A549 (cell line): Measurements from ENCODE around the gene GNAI2. TPM values are rescaled to one million over a fixed set of nuclear protein-coding genes. Genes with fewer than 3 reads are reported as not detected.

ENCODE experiments used
- ATAC-seq, 2 experiments: fragments of 200-7000 bp in 1 of 2; fragments of >200 bp in 1 of 2; cut with Nextera tagmentation in 1 of 2; cut with Tn5 transposase in 1 of 2; 3 replicates each; pipeline versions ENCODE4 v1.8.0 to v1.9.1; 2018 to 2020; ENCODE audit warnings: mild to moderate bottlenecking in 1 of 2, moderate library complexity in 1 of 2
- CTCF ChIA-PET: fragments of 300-600 bp; sonication (Branson Sonifier 250); formaldehyde crosslinking; extraction: SDS; loops from one replicate; lab custom pipeline; 2021; ENCODE audit warnings: antibody characterized with exemption, inconsistent platforms; lab: Yijun Ruan, JAX
- POLR2A ChIA-PET: fragments of 350-600 bp; formaldehyde crosslinking; extraction: SDS; loops from one replicate; lab custom pipeline; 2021; ENCODE audit warnings: antibody characterized with exemption, inconsistent platforms; lab: Yijun Ruan, JAX
- DNase-seq, 2 experiments: peaks; one replicate each; pipeline versions ENCODE4 v3.0.0 to v3.0.0-alpha.2; 2011 to 2016; ENCODE audit warnings: low read depth in 1 of 2, low spot score in 1 of 2
- FAIRE-seq: peaks from 2 replicates; lab custom pipeline; 2011; peaks lifted over from hg19 to GRCh38; lab: Jason Lieb, UNC
- H3K27ac ChIP-seq, 2 experiments: fragments of >200 bp; sonication (Bioruptor Twin); formaldehyde crosslinking; 3 replicates each; pipeline ENCODE4 v1.5.1; 2016 to 2017
- H3K4me1 ChIP-seq: fragments of >200 bp; sonication (Bioruptor Twin); formaldehyde crosslinking; 3 replicates; pipeline ENCODE4 v1.6.1; 2016
- H3K4me2 ChIP-seq: fragments of >200 bp; sonication (Bioruptor Twin); formaldehyde crosslinking; 3 replicates; pipeline ENCODE4 v1.6.1; 2016
- H3K4me3 ChIP-seq: fragments of >200 bp; sonication (Bioruptor Twin); formaldehyde crosslinking; 3 replicates; pipeline ENCODE4 v1.5.1; 2016
- H3K9me3 ChIP-seq: fragments of >200 bp; sonication (Bioruptor Twin); formaldehyde crosslinking; 3 replicates; pipeline ENCODE4 v1.6.1; 2016
- CBX8 ChIP-seq: fragments of 200-600 bp; sonication (generic); IDR thresholded peaks from 2 replicates; pipeline ENCODE4 v1.6.1; 2016
- CEBPB ChIP-seq, 2 experiments: fragments of >200 bp in 1 of 2; sonication (Bioruptor Twin) in 1 of 2; formaldehyde crosslinking in 1 of 2; IDR thresholded peaks; 2 replicates each; pipeline ENCODE4 v1.6.1; 2012 to 2016
- CHD4 ChIP-seq: fragments of 200-600 bp; sonication (generic); IDR thresholded peaks from 2 replicates; pipeline ENCODE4 v1.6.1; 2016; ENCODE audit warnings: antibody characterized with exemption, mild to moderate bottlenecking, borderline replicate concordance
- EHMT2 ChIP-seq: fragments of 200-600 bp; sonication (generic); IDR thresholded peaks from 2 replicates; pipeline ENCODE4 v1.6.1; 2016; ENCODE audit warnings: antibody characterized with exemption, low read depth, mild to moderate bottlenecking, moderate library complexity
- HDAC2 ChIP-seq: fragments of 200-600 bp; sonication (generic); IDR thresholded peaks from 2 replicates; pipeline ENCODE4 v1.6.1; 2016
- HOXA7 ChIP-seq: fragments of 250-450 bp; sonication (Bioruptor Pico); IDR thresholded peaks from 2 replicates; pipeline ENCODE4 v1.5.0; 2020; ENCODE audit warnings: mild to moderate bottlenecking, moderate library complexity
- HOXB13 ChIP-seq: fragments of 250-450 bp; sonication (Bioruptor Pico); IDR thresholded peaks from 2 replicates; pipeline ENCODE4 v1.5.0; 2020; ENCODE audit warnings: low read depth, mild to moderate bottlenecking, moderate library complexity
- JUNB ChIP-seq: fragments of >200 bp; sonication (Bioruptor Twin); formaldehyde crosslinking; IDR thresholded peaks from 2 replicates; pipeline ENCODE4 v1.6.1; 2016
- KDM5A ChIP-seq: fragments of 200-600 bp; sonication (generic); IDR thresholded peaks from 2 replicates; pipeline ENCODE4 v1.6.1; 2016; ENCODE audit warnings: antibody characterized with exemption, mild to moderate bottlenecking
- PHF8 ChIP-seq: fragments of 200-600 bp; sonication (generic); IDR thresholded peaks from 2 replicates; pipeline ENCODE4 v1.6.1; 2016; ENCODE audit warnings: low read depth, mild to moderate bottlenecking, antibody characterized with exemption, moderate library complexity, borderline replicate concordance
- RCOR1 ChIP-seq: fragments of 150-350 bp; IDR thresholded peaks from 2 replicates; pipeline ENCODE4 v1.6.1; 2014; ENCODE audit warnings: antibody characterized with exemption, low read length, low read depth
- ZFP36 ChIP-seq: fragments of 450-650 bp; IDR thresholded peaks from 2 replicates; pipeline ENCODE4 v1.6.1; 2014; ENCODE audit warnings: borderline replicate concordance; ENCODE audit not compliant: partially characterized antibody
- ZNF302 ChIP-seq: fragments of 250-450 bp; sonication (Bioruptor Pico); IDR thresholded peaks from 2 replicates; pipeline ENCODE4 v1.9.0; 2021; ENCODE audit warnings: inconsistent platforms, mild to moderate bottlenecking, moderate library complexity
- WGBS: methylation state at CpG from one replicate; pipeline ENCODE4 v1.1.6; 2017; ENCODE audit errors: missing lambda C conversion rate; 5-methylcytosine and 5-hydroxymethylcytosine counted together
- polyA plus RNA-seq, 4 experiments: library from polyadenylated mRNA; depleted of rRNA in 3 of 4; stranded (reverse); fragments of >200 nt; fragmentation: RNase III in 1 of 4; extraction: RNeasy Plus Mini Kit Qiagen cat#74134 plus additional on column Dnase treatment in 1 of 4; gene quantifications; 2 replicates in 3 of 4; 3 replicates in 1 of 4; pipeline ENCODE4 v1.2.3, GENCODE V29; 2011 to 2017
- TF ChIP-seq, protein P1 (sequence below): IDR thresholded peaks from 2 replicates; pipeline ENCODE4 v1.6.1; 2012
- TF ChIP-seq, protein P2 (sequence below): fragments of 250-450 bp; sonication (Bioruptor Pico); IDR thresholded peaks from 2 replicates; pipeline ENCODE4 v1.5.0; 2021; ENCODE audit warnings: mild to moderate bottlenecking, moderate library complexity, borderline replicate concordance
- TF ChIP-seq, protein P3 (sequence below): IDR thresholded peaks from 2 replicates; pipeline ENCODE4 v1.6.1; 2012; ENCODE audit warnings: low read depth, borderline replicate concordance

GNAI2 gene
- polyA plus RNA-seq, 2 of the 4 experiments (the other 2 are of a cell fraction): 47.4 to 67.8 TPM

DNA sequence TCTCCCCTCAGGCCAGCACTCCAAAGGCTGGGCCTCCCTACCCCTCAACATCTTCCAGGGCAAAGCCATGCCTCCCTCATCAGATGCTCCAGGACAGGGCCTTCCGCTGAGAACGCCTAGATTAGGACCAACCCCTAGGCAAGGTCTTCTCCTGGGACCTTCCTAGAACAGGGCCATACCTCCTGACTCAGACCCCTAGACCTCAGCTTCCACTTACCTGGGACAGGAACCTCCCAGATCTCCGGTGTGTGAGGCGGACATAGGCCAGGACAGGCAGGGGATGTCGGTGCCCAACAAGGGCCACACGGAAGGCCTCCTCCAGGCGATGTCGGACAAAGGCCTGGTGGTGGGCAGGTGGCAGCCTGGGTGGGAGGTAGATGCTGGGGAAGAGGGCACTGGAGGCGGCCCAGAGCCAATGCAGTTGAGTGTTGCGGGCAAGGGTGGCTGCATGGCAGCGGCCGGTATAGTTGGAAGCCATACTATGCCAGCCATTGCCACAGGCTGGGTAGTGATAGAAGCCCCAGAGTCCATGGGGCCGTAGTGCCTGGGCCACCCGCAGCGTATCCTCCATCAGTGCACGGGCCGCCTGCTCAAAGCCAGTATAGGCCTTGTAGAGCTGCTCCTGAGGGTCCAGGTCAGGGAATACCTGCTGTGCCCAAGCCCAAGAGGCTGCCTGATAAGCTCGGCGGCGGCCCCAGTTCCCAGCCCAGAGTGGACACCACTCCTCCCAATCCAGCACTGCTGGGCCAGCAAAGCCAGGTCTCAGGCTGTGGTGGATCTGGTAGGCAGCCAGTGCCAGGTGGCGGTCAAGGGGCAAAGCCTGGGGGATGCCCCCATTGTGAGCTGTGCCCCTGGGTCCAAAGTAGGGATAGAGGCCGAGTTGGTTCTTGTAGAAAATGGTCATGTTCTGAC lies 58.7 kb downstream of the GNAI2 start:
- 88% methylated on average over 13 of the region's 22 CpGs for WGBS
- DNase-seq (no peak), ATAC-seq (no peak), FAIRE-seq (no peak)
- Histone ChIP-seq H3K4me2 (no peak overlapping the region), H3K4me1 (peaks cover 21% of the 10 kb centered on the region; the same call in 2 of the 3 replicates), H3K4me3 (no peak overlapping the region), H3K9me3 (no peaks in the 10 kb centered on the region), H3K27ac (no peak overlapping the region)
- POLR2A ChIA-PET: no interaction called here
- TF ChIP-seq CEBPB (IDR thresholded peaks at IDR 0.05) (no peak), PHF8 (no peak), ZFP36 (no peak), ZNF302 (no peak)
- TF ChIP-seq, protein P1, sequence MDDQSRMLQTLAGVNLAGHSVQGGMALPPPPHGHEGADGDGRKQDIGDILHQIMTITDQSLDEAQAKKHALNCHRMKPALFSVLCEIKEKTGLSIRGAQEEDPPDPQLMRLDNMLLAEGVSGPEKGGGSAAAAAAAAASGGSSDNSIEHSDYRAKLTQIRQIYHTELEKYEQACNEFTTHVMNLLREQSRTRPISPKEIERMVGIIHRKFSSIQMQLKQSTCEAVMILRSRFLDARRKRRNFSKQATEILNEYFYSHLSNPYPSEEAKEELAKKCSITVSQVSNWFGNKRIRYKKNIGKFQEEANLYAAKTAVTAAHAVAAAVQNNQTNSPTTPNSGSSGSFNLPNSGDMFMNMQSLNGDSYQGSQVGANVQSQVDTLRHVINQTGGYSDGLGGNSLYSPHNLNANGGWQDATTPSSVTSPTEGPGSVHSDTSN: no peak
- TF ChIP-seq, all 56 proteins: peak for 0
- CTCF ChIA-PET: interaction anchor here (0.6 to 1.5 kb wide), 5 partner anchors 15 to 48 kb away, joined by 3 to 5 read pairs (median 4); no protein-coding TSS in a partner anchor

DNA sequence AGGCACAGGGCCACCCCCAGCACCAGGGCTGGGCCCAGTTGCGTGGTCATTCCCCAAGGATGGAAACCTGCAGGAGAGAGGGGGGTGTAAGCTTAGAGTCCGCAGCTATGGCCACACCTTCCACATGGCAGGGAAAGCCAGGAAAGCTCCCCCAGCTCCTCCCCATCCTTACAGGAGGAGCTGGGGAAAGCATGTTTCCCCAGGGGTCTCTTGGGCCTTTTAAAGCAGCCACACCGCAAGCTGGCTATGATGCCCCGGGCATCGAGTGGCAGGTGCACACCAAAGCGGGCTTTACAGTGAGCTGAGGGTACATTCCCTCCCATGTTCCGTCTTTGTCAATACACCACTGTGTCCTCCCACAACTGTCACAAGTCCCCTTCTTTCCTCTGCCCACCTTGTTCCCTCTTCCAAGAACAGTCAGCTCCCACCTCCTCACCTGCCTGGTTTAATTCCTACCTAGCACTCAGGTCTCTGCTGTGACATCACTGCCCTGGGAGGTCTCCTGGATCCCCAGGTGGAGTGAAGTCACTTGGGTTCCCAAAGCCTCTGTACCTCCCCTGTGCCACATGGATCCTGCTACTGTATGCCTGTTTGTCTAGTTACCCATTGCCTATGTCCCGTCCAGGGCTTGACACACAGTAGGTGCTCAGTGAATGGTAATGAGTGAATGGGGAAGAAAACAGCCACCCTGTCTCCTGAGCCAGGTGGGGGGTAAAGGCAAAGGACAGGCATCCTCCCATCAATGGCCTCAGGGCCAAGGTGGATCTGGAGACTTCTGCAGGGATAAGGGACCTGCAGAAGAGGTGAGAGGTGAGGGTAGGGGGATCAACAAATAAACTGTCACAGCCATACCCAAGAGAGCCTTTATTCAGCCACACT lies 59.8 kb downstream of the GNAI2 start:
- Histone ChIP-seq H3K4me2 (no peak overlapping the region), H3K27ac (no peak overlapping the region), H3K9me3 (no peaks in the 10 kb centered on the region), H3K4me1 (peaks cover 26% of the 10 kb centered on the region; the same call in 2 of the 3 replicates), H3K4me3 (no peak overlapping the region)
- TF ChIP-seq ZNF302 (no peak), RCOR1 (no peak), KDM5A (no peak), HOXA7 (CRISPR knock-in tag) (no peak), JUNB (no peak), HDAC2 (no peak)
- TF ChIP-seq, protein P2, sequence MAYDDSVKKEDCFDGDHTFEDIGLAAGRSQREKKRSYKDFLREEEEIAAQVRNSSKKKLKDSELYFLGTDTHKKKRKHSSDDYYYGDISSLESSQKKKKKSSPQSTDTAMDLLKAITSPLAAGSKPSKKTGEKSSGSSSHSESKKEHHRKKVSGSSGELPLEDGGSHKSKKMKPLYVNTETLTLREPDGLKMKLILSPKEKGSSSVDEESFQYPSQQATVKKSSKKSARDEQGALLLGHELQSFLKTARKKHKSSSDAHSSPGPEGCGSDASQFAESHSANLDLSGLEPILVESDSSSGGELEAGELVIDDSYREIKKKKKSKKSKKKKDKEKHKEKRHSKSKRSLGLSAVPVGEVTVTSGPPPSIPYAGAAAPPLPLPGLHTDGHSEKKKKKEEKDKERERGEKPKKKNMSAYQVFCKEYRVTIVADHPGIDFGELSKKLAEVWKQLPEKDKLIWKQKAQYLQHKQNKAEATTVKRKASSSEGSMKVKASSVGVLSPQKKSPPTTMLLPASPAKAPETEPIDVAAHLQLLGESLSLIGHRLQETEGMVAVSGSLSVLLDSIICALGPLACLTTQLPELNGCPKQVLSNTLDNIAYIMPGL: no peak
- 84% methylated on average over 8 of the region's 8 CpGs for WGBS
- ChIA-PET POLR2A (no interaction called here), CTCF (interaction anchor here (1.1 to 1.5 kb wide), 3 partner anchors 21 to 49 kb away, joined by 3 to 5 read pairs (median 4); no protein-coding TSS in a partner anchor)
- no peak for DNase-seq
- no peak for ATAC-seq
- FAIRE-seq: no peak

DNA sequence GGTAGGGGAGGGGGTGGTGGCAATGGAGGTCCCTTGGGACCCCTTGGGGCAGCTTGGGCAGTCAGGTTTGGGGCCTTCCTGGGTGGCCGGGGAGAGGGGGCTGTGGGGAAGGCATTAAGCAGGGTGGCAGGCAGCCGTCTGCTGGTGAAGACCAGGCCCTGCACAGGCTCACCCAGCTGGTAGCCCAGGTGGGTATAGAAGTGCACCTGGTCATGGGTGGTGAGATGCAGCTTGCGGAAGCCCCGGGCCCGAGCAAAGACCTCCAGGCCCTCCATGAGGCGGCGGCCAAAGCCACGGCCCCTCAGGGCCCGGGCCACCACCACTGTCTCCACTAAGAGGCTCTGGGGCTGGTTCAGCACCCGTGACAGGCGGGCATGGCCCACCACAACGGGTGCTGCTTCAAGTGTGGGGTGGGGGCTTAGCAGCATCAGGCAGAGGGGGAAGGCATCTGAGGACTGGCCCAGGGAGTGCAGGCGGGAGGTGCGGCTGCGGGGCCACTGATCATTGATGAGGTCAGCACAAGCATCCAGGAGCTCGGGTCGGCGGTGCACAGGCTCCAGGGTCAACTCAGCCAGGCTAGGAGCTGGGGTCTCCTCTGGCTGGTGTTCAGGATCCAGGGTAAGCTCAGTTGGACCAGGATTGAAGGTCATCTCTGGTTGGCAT lies 60.8 kb downstream of the GNAI2 start:
- WGBS: 100% methylated on average over 3 of the region's 18 CpGs
- POLR2A ChIA-PET: no interaction called here
- H3K4me1 ChIP-seq: peaks cover 23% of the 10 kb centered on the region; the same call in 2 of the 3 replicates
- TF ChIP-seq CHD4 (no peak), KDM5A (no peak), EHMT2 (no peak), HOXB13 (CRISPR knock-in tag) (no peak), CBX8 (no peak), ZNF302 (no peak)
- TF ChIP-seq, protein P3, sequence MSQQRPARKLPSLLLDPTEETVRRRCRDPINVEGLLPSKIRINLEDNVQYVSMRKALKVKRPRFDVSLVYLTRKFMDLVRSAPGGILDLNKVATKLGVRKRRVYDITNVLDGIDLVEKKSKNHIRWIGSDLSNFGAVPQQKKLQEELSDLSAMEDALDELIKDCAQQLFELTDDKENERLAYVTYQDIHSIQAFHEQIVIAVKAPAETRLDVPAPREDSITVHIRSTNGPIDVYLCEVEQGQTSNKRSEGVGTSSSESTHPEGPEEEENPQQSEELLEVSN: no peak
- no peak overlapping the region for H3K4me3 ChIP-seq
- DNase-seq (no peak), FAIRE-seq (no peak), ATAC-seq (no peak)
- no peaks in the 10 kb centered on the region for H3K9me3 ChIP-seq
- H3K4me2 ChIP-seq: no peak overlapping the region
- CTCF ChIA-PET: interaction anchor here (0.8 kb wide), 2 partner anchors 33 to 51 kb away, joined by 3 read pairs; no protein-coding TSS in a partner anchor
- no peak overlapping the region for H3K27ac ChIP-seq
